ENCODE data around the gene ADCY3. TPM values are rescaled to one million over a fixed set of nuclear protein-coding genes. Genes with fewer than 3 reads are reported as not detected.

ADCY3 gene
- total RNA-seq, 2 donors from 2014 or later = 25.2 to 33.7 TPM

DNA sequence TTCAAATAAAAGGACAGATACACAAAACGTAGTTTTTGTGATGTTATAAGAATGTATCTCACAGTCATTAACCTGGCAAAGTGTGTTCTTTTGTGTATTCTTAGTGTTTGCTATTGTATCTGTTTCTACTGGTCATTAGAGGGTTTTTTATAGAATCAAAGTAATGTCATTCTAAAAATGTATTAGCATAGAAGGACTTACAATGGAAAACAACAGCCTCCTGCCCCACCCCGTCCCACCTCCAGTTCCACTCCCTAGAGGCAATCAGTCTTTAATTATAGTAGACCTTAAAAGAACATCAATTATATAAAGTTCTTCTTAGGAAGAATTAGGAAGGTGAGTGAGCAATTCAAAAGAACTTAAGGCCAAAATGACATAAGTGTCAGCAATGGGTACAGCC, 37.9 kb upstream of the ADCY3 start:
- no peaks in the 10 kb centered on the region for H3K9me3 ChIP-seq
- TF ChIP-seq, protein P1, sequence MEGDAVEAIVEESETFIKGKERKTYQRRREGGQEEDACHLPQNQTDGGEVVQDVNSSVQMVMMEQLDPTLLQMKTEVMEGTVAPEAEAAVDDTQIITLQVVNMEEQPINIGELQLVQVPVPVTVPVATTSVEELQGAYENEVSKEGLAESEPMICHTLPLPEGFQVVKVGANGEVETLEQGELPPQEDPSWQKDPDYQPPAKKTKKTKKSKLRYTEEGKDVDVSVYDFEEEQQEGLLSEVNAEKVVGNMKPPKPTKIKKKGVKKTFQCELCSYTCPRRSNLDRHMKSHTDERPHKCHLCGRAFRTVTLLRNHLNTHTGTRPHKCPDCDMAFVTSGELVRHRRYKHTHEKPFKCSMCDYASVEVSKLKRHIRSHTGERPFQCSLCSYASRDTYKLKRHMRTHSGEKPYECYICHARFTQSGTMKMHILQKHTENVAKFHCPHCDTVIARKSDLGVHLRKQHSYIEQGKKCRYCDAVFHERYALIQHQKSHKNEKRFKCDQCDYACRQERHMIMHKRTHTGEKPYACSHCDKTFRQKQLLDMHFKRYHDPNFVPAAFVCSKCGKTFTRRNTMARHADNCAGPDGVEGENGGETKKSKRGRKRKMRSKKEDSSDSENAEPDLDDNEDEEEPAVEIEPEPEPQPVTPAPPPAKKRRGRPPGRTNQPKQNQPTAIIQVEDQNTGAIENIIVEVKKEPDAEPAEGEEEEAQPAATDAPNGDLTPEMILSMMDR (IDR thresholded peaks at IDR 0.05) = no peak

DNA sequence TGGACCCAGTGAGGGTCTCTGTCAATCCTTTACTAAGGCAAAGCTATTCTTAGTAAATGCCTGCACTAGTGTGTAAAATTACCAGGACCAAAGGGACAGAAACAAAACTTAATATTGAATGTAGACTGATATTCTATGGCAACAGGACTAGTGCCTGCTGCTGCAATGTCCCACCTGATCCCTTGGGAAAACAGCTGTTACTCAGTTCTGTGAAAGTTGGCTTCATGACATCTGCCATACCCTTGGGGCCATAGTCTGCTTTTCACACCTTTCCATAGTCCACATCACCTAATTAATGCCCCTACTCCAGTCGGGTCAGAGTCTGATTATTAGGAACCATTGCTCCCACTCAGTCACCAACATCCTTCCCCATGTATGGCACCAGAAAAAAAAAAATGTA, 37.2 kb upstream of the ADCY3 start:
- H3K36me3 ChIP-seq = no peaks in the 10 kb centered on the region
- intact Hi-C loops (cut with DNase I) = no loop called here
- no peaks in the 10 kb centered on the region for H3K27me3 ChIP-seq
- TF ChIP-seq, protein P1 (IDR thresholded peaks at IDR 0.05) = no peak
- DNase-seq = no peak
- H3K9ac ChIP-seq (ENCODE audit: low read depth in 2 of 2, low read length in 2 of 2) = no peak overlapping the region
- H3K27ac ChIP-seq = no peak overlapping the region
- no peaks in the 10 kb centered on the region for H3K9me3 ChIP-seq
- H3K4me3 ChIP-seq = no peak overlapping the region
- H3K4me1 ChIP-seq = no peaks in the 10 kb centered on the region

More for the DNA sequence above, 37.9 kb upstream of the ADCY3 start:
- Histone ChIP-seq H3K4me3 (no peak overlapping the region), H3K36me3 (no peaks in the 10 kb centered on the region), H3K4me1 (no peaks in the 10 kb centered on the region), H3K27ac (no peak overlapping the region), H3K9ac (ENCODE audit: low read depth in 2 of 2, low read length in 2 of 2) (no peak overlapping the region), H3K27me3 (no peaks in the 10 kb centered on the region)
- intact Hi-C loops (cut with DNase I) = no loop called here
- no peak for DNase-seq

DNA sequence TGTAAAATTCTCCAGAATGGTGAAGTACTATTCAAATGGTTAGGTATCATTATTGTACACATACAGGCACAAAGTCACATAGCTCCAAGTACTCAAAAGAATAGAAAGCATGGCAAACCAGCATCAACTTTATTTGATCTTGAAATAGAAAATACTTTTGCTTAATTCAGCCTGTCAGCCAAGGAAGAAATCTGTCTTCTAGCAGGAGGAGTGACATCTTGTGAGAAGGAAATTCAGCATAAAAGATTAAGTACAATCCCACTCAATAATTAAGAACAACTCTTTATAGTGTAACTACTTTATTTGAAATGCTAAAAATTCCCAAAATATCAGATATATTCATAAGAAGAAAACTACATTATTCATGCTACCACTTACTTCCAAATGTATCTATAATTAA, 35.9 kb upstream of the ADCY3 start:
- Histone ChIP-seq H3K9ac (ENCODE audit: low read depth in 2 of 2, low read length in 2 of 2) (no peak overlapping the region), H3K36me3 (no peaks in the 10 kb centered on the region), H3K27ac (no peak overlapping the region), H3K4me3 (no peak overlapping the region), H3K4me1 (no peaks in the 10 kb centered on the region), H3K27me3 (no peaks in the 10 kb centered on the region), H3K9me3 (no peaks in the 10 kb centered on the region)
- TF ChIP-seq, protein P1 (IDR thresholded peaks at IDR 0.05) = no peak
- DNase-seq = no peak
- intact Hi-C loops (cut with DNase I) = no loop called here

DNA sequence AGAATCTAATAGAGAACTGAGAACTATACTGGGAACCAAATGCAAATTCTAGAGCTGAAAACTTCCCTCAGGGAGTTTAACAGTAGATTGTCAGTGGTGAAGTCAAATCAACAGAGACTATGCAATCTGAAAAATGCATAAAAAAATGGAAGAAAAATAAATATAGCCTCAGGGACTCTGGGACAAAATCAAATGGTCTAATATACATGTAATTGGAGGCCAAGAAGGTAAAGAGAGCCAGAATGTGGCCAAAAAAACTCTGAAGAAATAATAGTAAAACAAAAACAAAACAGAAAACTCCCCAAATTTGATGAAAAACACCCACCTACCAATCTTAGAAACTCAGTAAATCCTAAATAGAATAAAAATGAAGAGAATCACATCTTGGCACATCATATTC, 35.2 kb upstream of the ADCY3 start:
- Histone ChIP-seq H3K27me3 (no peaks in the 10 kb centered on the region), H3K4me1 (no peaks in the 10 kb centered on the region), H3K36me3 (no peaks in the 10 kb centered on the region), H3K9ac (ENCODE audit: low read depth in 2 of 2, low read length in 2 of 2) (no peak overlapping the region), H3K4me3 (no peak overlapping the region), H3K27ac (no peak overlapping the region), H3K9me3 (no peaks in the 10 kb centered on the region)
- intact Hi-C loops (cut with DNase I) = no loop called here
- DNase-seq = no peak
- TF ChIP-seq, protein P1 (IDR thresholded peaks at IDR 0.05) = no peak

DNA sequence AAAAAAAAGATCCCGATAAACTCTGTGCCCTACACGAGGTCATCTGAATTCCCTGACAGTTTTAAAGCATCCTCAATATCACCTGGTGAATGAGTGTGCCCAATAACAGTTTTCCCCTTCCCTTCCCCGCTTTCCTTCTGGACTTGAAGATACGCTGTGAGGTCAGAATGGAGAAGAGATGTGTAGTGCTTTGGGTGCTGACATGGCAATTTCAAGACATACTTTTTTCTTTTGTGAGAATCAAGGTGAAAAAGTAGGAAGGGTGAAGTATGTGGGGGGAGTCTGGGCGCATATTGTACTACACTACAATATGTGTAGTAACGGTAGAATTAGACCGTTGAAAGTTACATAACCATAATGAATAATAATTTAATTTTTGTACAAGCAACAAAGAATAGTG, 30.1 kb upstream of the ADCY3 start:
- TF ChIP-seq, protein P1 (IDR thresholded peaks at IDR 0.05) = no peak
- Histone ChIP-seq H3K4me1 (no peaks in the 10 kb centered on the region), H3K9me3 (no peaks in the 10 kb centered on the region), H3K36me3 (no peaks in the 10 kb centered on the region), H3K27ac (no peak overlapping the region), H3K4me3 (no peak overlapping the region), H3K27me3 (no peaks in the 10 kb centered on the region), H3K9ac (ENCODE audit: low read depth in 2 of 2, low read length in 2 of 2) (no peak overlapping the region)
- no peak for DNase-seq
- intact Hi-C loops (cut with DNase I) = no loop called here

DNA sequence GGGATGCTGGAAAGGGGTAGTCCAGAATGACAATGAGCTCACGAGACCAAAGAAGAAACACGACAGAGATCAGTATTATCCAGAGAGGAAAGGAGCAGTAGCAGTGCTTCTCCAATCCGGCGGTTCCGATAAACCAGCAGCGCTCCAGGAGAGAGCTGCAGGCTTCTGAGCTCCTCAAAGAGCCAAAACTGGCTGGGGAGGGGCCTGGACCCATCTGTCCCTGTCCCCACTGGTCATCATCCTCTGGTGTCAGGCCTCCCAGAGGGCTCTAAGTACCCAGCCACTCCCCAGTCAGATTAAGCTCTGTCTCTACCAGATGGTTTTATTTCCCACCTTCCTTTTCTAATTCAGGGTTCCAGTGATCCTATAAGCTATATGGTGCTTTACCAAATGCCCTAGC, 28.5 kb upstream of the ADCY3 start:
- no peak overlapping the region for H3K4me3 ChIP-seq
- intact Hi-C loops (cut with DNase I) = no loop called here
- H3K9me3 ChIP-seq = no peaks in the 10 kb centered on the region
- H3K9ac ChIP-seq (ENCODE audit: low read depth in 2 of 2, low read length in 2 of 2) = no peak overlapping the region
- H3K27ac ChIP-seq = no peak overlapping the region
- TF ChIP-seq, protein P1 (IDR thresholded peaks at IDR 0.05) = no peak
- no peaks in the 10 kb centered on the region for H3K27me3 ChIP-seq
- DNase-seq = no peak
- no peaks in the 10 kb centered on the region for H3K4me1 ChIP-seq
- H3K36me3 ChIP-seq = no peaks in the 10 kb centered on the region
